Spinal cord (tissue), 10 donors: ENCODE measurements around the gene MYPN. TPM values are rescaled to one million over a fixed set of nuclear protein-coding genes. Genes with fewer than 3 reads are reported as not detected.

Experiments used
- DNase-seq, 6 donors: peaks; one replicate each; pipeline versions ENCODE4 v3.0.0 to v3.0.0-alpha.2; 2013 to 2015; ENCODE audit warnings: low spot score in 6 of 6, low read depth in 4 of 6
- H3K27ac ChIP-seq: one replicate; pipeline ENCODE4 v1.5.1; 2013; ENCODE audit warnings: low read depth, low read length, control low read depth
- H3K27me3 ChIP-seq: one replicate; pipeline ENCODE4 v1.6.1; 2013; ENCODE audit warnings: low read length; ENCODE audit not compliant: control insufficient read depth, insufficient read depth
- H3K36me3 ChIP-seq: one replicate; pipeline ENCODE4 v1.6.1; 2013; ENCODE audit warnings: low read length; ENCODE audit not compliant: control insufficient read depth, insufficient read depth
- H3K4me1 ChIP-seq: one replicate; pipeline ENCODE4 v1.6.1; 2013; ENCODE audit warnings: low read length; ENCODE audit not compliant: control insufficient read depth, insufficient read depth
- H3K4me3 ChIP-seq: one replicate; pipeline ENCODE4 v1.5.1; 2013; ENCODE audit warnings: low read depth, low read length, control low read depth
- H3K9me3 ChIP-seq: one replicate; pipeline ENCODE4 v1.6.1; 2013; ENCODE audit warnings: low read length; ENCODE audit not compliant: control insufficient read depth, insufficient read depth
- WGBS: methylation state at CpG from one replicate; pipeline ENCODE4 v1.1.5; 2013; ENCODE audit warnings: missing lambda C conversion rate; ENCODE audit not compliant: insufficient coverage; 5-methylcytosine and 5-hydroxymethylcytosine counted together
- polyA plus RNA-seq, 2 donors: library from polyadenylated mRNA; unstranded; fragments of 120-200 nt; gene quantifications; one replicate each; pipeline ENCODE4 v1.2.1, GENCODE V29; 2013; ENCODE audit not compliant: insufficient read length in 2 of 2
- total RNA-seq, 2 donors: library from RNA; depleted of rRNA in 1 of 2; stranded (reverse); fragments of 120-200 nt in 1 of 2; fragments of >200 nt in 1 of 2; gene quantifications; one replicate each; pipeline versions ENCODE4 v1.2.3 to v1.2.4, GENCODE V29; 2013 to 2014
- donor health status: healthy.

The MYPN gene
- total and polyA plus RNA-seq, 4 donors, result 0.06 to 0.23 (median 0.10) TPM; not detected in 1

GRCh38 chr10:68121852-68122251 is 12.6 kb downstream of the MYPN start:
- 91% methylated on average over 6 of the region's 9 CpGs for WGBS
- no peak for DNase-seq
- Histone ChIP-seq H3K9me3 (no peaks in the 10 kb centered on the region), H3K27me3 (no peaks in the 10 kb centered on the region), H3K4me1 (no peaks in the 10 kb centered on the region), H3K27ac (no peak overlapping the region), H3K36me3 (no peaks in the 10 kb centered on the region), H3K4me3 (no peak overlapping the region)

- Histone ChIP-seq H3K27me3 (no peaks in the 10 kb centered on the region), H3K9me3 (no peaks in the 10 kb centered on the region), H3K4me1 (no peaks in the 10 kb centered on the region), H3K27ac (no peak overlapping the region), H3K4me3 (no peak overlapping the region), H3K36me3 (no peaks in the 10 kb centered on the region)
- WGBS, result 85% methylated on average over 3 of the region's 3 CpGs
- no peak for DNase-seq
Measured at GRCh38 chr10:68124718-68125117, 15.4 kb downstream of the MYPN start.

GRCh38 chr10:68125772-68126171 is 16.5 kb downstream of the MYPN start:
- no peaks in the 10 kb centered on the region for H3K4me1 ChIP-seq
- no peaks in the 10 kb centered on the region for H3K9me3 ChIP-seq
- no peaks in the 10 kb centered on the region for H3K36me3 ChIP-seq
- DNase-seq, result no peak
- WGBS, result no CpG with 5 or more reads among the region's 1 CpG
- no peak overlapping the region for H3K27ac ChIP-seq
- no peak overlapping the region for H3K4me3 ChIP-seq
- H3K27me3 ChIP-seq, result no peaks in the 10 kb centered on the region

- H3K4me1 ChIP-seq, result no peaks in the 10 kb centered on the region
- H3K36me3 ChIP-seq, result no peaks in the 10 kb centered on the region
- WGBS, result no CpG with 5 or more reads among the region's 2 CpGs
- no peak overlapping the region for H3K4me3 ChIP-seq
- no peaks in the 10 kb centered on the region for H3K27me3 ChIP-seq
- no peak overlapping the region for H3K27ac ChIP-seq
- H3K9me3 ChIP-seq, result no peaks in the 10 kb centered on the region
- DNase-seq, result no peak
Measured at GRCh38 chr10:68128015-68128414, 18.7 kb downstream of the MYPN start.

GRCh38 chr10:68132391-68132790 is 23.1 kb downstream of the MYPN start:
- DNase-seq, result no peak
- Histone ChIP-seq H3K9me3 (no peaks in the 10 kb centered on the region), H3K27me3 (no peaks in the 10 kb centered on the region), H3K4me3 (no peak overlapping the region), H3K4me1 (peaks cover 3% of the 10 kb centered on the region), H3K27ac (no peak overlapping the region), H3K36me3 (no peaks in the 10 kb centered on the region)
- no CpG with 5 or more reads among the region's 1 CpG for WGBS

GRCh38 chr10:68133523-68133922 is 24.2 kb downstream of the MYPN start:
- no peaks in the 10 kb centered on the region for H3K36me3 ChIP-seq
- peaks cover 3% of the 10 kb centered on the region for H3K4me1 ChIP-seq
- H3K27ac ChIP-seq, result no peak overlapping the region
- WGBS, result 28% methylated on average over 2 of the region's 2 CpGs
- H3K27me3 ChIP-seq, result no peaks in the 10 kb centered on the region
- no peak overlapping the region for H3K4me3 ChIP-seq
- no peaks in the 10 kb centered on the region for H3K9me3 ChIP-seq
- DNase-seq, result peak in 4 of 6 donors; percentile 9 to 71 (median 36)

GRCh38 chr10:68135362-68135761 is 26.1 kb downstream of the MYPN start:
- no CpG with 5 or more reads among the region's 1 CpG for WGBS
- Histone ChIP-seq H3K27me3 (no peaks in the 10 kb centered on the region), H3K27ac (no peak overlapping the region), H3K4me3 (no peak overlapping the region), H3K9me3 (no peaks in the 10 kb centered on the region), H3K4me1 (peaks cover 3% of the 10 kb centered on the region), H3K36me3 (no peaks in the 10 kb centered on the region)
- DNase-seq, result no peak

- Histone ChIP-seq H3K36me3 (no peaks in the 10 kb centered on the region), H3K4me3 (no peak overlapping the region), H3K27me3 (no peaks in the 10 kb centered on the region), H3K4me1 (peaks cover 3% of the 10 kb centered on the region), H3K27ac (no peak overlapping the region), H3K9me3 (no peaks in the 10 kb centered on the region)
- DNase-seq, result peak in 1 of 6 donors; percentile 24
- 64% methylated on average over 2 of the region's 8 CpGs for WGBS
Measured at GRCh38 chr10:68135922-68136792, 26.9 kb downstream of the MYPN start.

GRCh38 chr10:68137171-68137570 is 27.9 kb downstream of the MYPN start:
- Histone ChIP-seq H3K27ac (no peak overlapping the region), H3K36me3 (no peaks in the 10 kb centered on the region), H3K4me1 (peaks cover 3% of the 10 kb centered on the region), H3K9me3 (no peaks in the 10 kb centered on the region), H3K4me3 (no peak overlapping the region), H3K27me3 (no peaks in the 10 kb centered on the region)
- WGBS, result no CpG with 5 or more reads among the region's 3 CpGs
- DNase-seq, result no peak

GRCh38 chr10:68138526-68138925 is 29.2 kb downstream of the MYPN start:
- H3K4me1 ChIP-seq, result peaks cover 2% of the 10 kb centered on the region
- no peak for DNase-seq
- H3K4me3 ChIP-seq, result no peak overlapping the region
- H3K9me3 ChIP-seq, result no peaks in the 10 kb centered on the region
- H3K27ac ChIP-seq, result no peak overlapping the region
- no peaks in the 10 kb centered on the region for H3K27me3 ChIP-seq
- no peaks in the 10 kb centered on the region for H3K36me3 ChIP-seq
